ENCODE data around the gene LYAR. TPM values are rescaled to one million over a fixed set of nuclear protein-coding genes. Genes with fewer than 3 reads are reported as not detected.

The LYAR gene
- total RNA-seq, 4 donors from 2014 or later, result 13.7 to 21.3 (median 17.2) TPM

GRCh38 chr4:4328206-4328605 is 38.3 kb upstream of the LYAR start:
- peaks cover 29% of the 10 kb centered on the region for H3K27me3 ChIP-seq
- no peak overlapping the region for H3K27ac ChIP-seq
- no peaks in the 10 kb centered on the region for H3K36me3 ChIP-seq
- TF ChIP-seq EP300 (IDR thresholded peaks at IDR 0.05), result no peak
- TF ChIP-seq CTCF (IDR thresholded peaks at IDR 0.05), result no peak
- TF ChIP-seq POLR2A (IDR thresholded peaks at IDR 0.05), result no peak
- no peak for TF ChIP-seq POLR2AphosphoS5 (IDR thresholded peaks at IDR 0.05)
- WGBS, 2 donors (ENCODE audit: low coverage in 1 of 2), result 78 to 100% methylated on average over 1 of the region's 1 CpG
- H3K9me3 ChIP-seq, result peaks cover 0 to 15% (median 0%) of the 10 kb centered on the region in 3 donors
- H3K4me3 ChIP-seq, result no peak overlapping the region
- H3K4me1 ChIP-seq, result no peaks in the 10 kb centered on the region
- no peak for ATAC-seq

- Histone ChIP-seq H3K4me3 (no peak overlapping the region), H3K9me3 (peaks cover 0 to 15% (median 0%) of the 10 kb centered on the region in 3 donors), H3K36me3 (peaks cover 0 to 1% of the 10 kb centered on the region in 2 donors), H3K27ac (no peak overlapping the region), H3K4me1 (no peaks in the 10 kb centered on the region), H3K27me3 (peaks cover 29% of the 10 kb centered on the region)
- WGBS, 2 donors (ENCODE audit: low coverage in 1 of 2), result 10% methylated on average over 2 of the region's 22 CpGs; no CpG with 5 or more reads in 1 of the 2 donors
- TF ChIP-seq EP300 (IDR thresholded peaks at IDR 0.05) (no peak), POLR2AphosphoS5 (IDR thresholded peaks at IDR 0.05) (no peak), POLR2A (IDR thresholded peaks at IDR 0.05) (no peak), CTCF (IDR thresholded peaks at IDR 0.05) (no peak)
- ATAC-seq, result no peak
Observed at GRCh38 chr4:4327652-4328121, 37.7 kb upstream of the LYAR start.

GRCh38 chr4:4326166-4326565 is 36.2 kb upstream of the LYAR start:
- Histone ChIP-seq H3K27ac (no peak overlapping the region), H3K4me1 (no peaks in the 10 kb centered on the region), H3K36me3 (peaks cover 0 to 17% of the 10 kb centered on the region in 2 donors), H3K4me3 (no peak overlapping the region), H3K9me3 (peaks cover 0 to 15% (median 0%) of the 10 kb centered on the region in 3 donors), H3K27me3 (peaks cover 29% of the 10 kb centered on the region)
- ATAC-seq, result no peak
- 94 to 100% methylated on average over 1 to 3 of the region's 4 CpGs for WGBS, 2 donors (ENCODE audit: low coverage in 1 of 2)
- TF ChIP-seq CTCF (IDR thresholded peaks at IDR 0.05) (no peak), EP300 (IDR thresholded peaks at IDR 0.05) (no peak), POLR2AphosphoS5 (IDR thresholded peaks at IDR 0.05) (no peak), POLR2A (IDR thresholded peaks at IDR 0.05) (no peak)

GRCh38 chr4:4325321-4325720 is 35.4 kb upstream of the LYAR start:
- TF ChIP-seq POLR2A (IDR thresholded peaks at IDR 0.05) (no peak), POLR2AphosphoS5 (IDR thresholded peaks at IDR 0.05) (no peak)
- WGBS, 2 donors (ENCODE audit: low coverage in 1 of 2), result 92 to 100% methylated on average over 4 to 5 of the region's 5 CpGs
- H3K9me3 ChIP-seq, result peaks cover 0 to 10% (median 0%) of the 10 kb centered on the region in 3 donors

GRCh38 chr4:4323705-4324534 is 34.0 kb upstream of the LYAR start:
- Histone ChIP-seq H3K27ac (no peak overlapping the region), H3K27me3 (peaks cover 15% of the 10 kb centered on the region), H3K4me3 (no peak overlapping the region), H3K36me3 (peaks cover 0 to 39% of the 10 kb centered on the region in 2 donors), H3K4me1 (no peaks in the 10 kb centered on the region), H3K9me3 (peaks cover 0 to 5% (median 0%) of the 10 kb centered on the region in 3 donors)
- no peak for TF ChIP-seq POLR2AphosphoS5 (IDR thresholded peaks at IDR 0.05)
- TF ChIP-seq EP300 (IDR thresholded peaks at IDR 0.05), result no peak
- no peak for TF ChIP-seq CTCF (IDR thresholded peaks at IDR 0.05)
- TF ChIP-seq POLR2A (IDR thresholded peaks at IDR 0.05), result no peak
- WGBS, 2 donors (ENCODE audit: low coverage in 1 of 2), result 47 to 58% methylated on average over 7 to 10 of the region's 10 CpGs
- ATAC-seq, result no peak

More at GRCh38 chr4:4325321-4325720, 35.4 kb upstream of the LYAR start:
- no peak overlapping the region for H3K4me3 ChIP-seq
- ATAC-seq, result no peak
- H3K36me3 ChIP-seq, result peaks cover 0 to 25% of the 10 kb centered on the region in 2 donors
- no peaks in the 10 kb centered on the region for H3K4me1 ChIP-seq
- H3K27ac ChIP-seq, result no peak overlapping the region
- H3K27me3 ChIP-seq, result peaks cover 29% of the 10 kb centered on the region
